ENCODE results near the gene COL6A5.
"Not testable (repeated sequence)": the region's sequence is repeated elsewhere in the genome, so short reads cannot be mapped to it uniquely, and the experiment has no call there.

The COL6A5 gene

GRCh38 chr3:130345487-130346079 lies at the start of gene COL6A5:
Gene COL6A5 (plus strand): TSS chr3:130345672. CDS start chr3:130373639, 27,967 bp downstream.
- DNase-seq, result no peak

- no peak for DNase-seq
Measured at GRCh38 chr3:130299531-130299930, 45.9 kb upstream of the COL6A5 start.

GRCh38 chr3:130300888-130301287 lies 44.6 kb upstream of the COL6A5 start:
- DNase-seq, result no peak

GRCh38 chr3:130310109-130310508 lies 35.4 kb upstream of the COL6A5 start:
- no peak for DNase-seq

GRCh38 chr3:130312374-130312773 lies 33.1 kb upstream of the COL6A5 start:
- DNase-seq, result no peak

GRCh38 chr3:130316169-130316568 lies 29.3 kb upstream of the COL6A5 start:
- no peak for DNase-seq

GRCh38 chr3:130323503-130323902 lies 22.0 kb upstream of the COL6A5 start:
- no peak for DNase-seq

- no peak for DNase-seq
Measured at GRCh38 chr3:130340766-130341165, 4.7 kb upstream of the COL6A5 start.

GRCh38 chr3:130341388-130341787 lies 4.1 kb upstream of the COL6A5 start:
- DNase-seq, result no peak

GRCh38 chr3:130341882-130342281 lies 3.6 kb upstream of the COL6A5 start:
- DNase-seq, result no peak

GRCh38 chr3:130342821-130343661 lies 2.4 kb upstream of the COL6A5 start:
- no peak for DNase-seq

GRCh38 chr3:130348258-130348657 lies 2.8 kb downstream of the COL6A5 start:
- not testable (repeated sequence) for DNase-seq

- DNase-seq, result no peak
Measured at GRCh38 chr3:130354430-130354829, 9.0 kb downstream of the COL6A5 start.

- DNase-seq, result no peak
Measured at GRCh38 chr3:130374033-130374432, 28.6 kb downstream of the COL6A5 start.

- DNase-seq, result no peak
Measured at GRCh38 chr3:130374908-130375307, 29.4 kb downstream of the COL6A5 start.

- no peak for DNase-seq
Measured at GRCh38 chr3:130377960-130378676, 32.6 kb downstream of the COL6A5 start.

- DNase-seq, result no peak
Measured at GRCh38 chr3:130378677-130379191, 33.3 kb downstream of the COL6A5 start.

GRCh38 chr3:130379274-130379673 lies 33.8 kb downstream of the COL6A5 start:
- DNase-seq, result no peak

- DNase-seq, result no peak
Measured at GRCh38 chr3:130380398-130380797, 34.9 kb downstream of the COL6A5 start.

- DNase-seq, result no peak
Measured at GRCh38 chr3:130383424-130383823, 38.0 kb downstream of the COL6A5 start.

GRCh38 chr3:130384476-130385025 lies 39.1 kb downstream of the COL6A5 start:
- no peak for DNase-seq

- DNase-seq, result no peak
Measured at GRCh38 chr3:130386604-130387263, 41.3 kb downstream of the COL6A5 start.
